Right lobe of liver (tissue), 4 donors: ENCODE data around the gene OPCML.

Source experiments
- CTCF ChIP-seq, 4 donors: fragments of 200-600 bp in 3 of 4; fragments of 450-650 bp in 1 of 4; IDR thresholded peaks; one replicate each; pipeline versions ENCODE4 v1.5.1 to v1.8.0; 2016 to 2022; ENCODE audit warnings: antibody characterized with exemption in 4 of 4, mild to moderate bottlenecking in 2 of 4
- POLR2A ChIP-seq: fragments of 450-650 bp; IDR thresholded peaks from one replicate; pipeline ENCODE4 v1.6.1; 2017; ENCODE audit warnings: antibody characterized with exemption, mild to moderate bottlenecking
- donor health status: DM: no; HTN: no; CAD: no.
- donor health status: DM: no; HTN: no; CAD: no.
- donor health status: DM: no; HTN: yes; CAD: no.

GRCh38 chr11:132777067-132777975 is 755.0 kb downstream of the OPCML start:
- TF ChIP-seq POLR2A: no peak
- no peak for TF ChIP-seq CTCF (IDR thresholded peaks at IDR 0.05)
